K562 (cell line): Measurements from ENCODE around the gene ATAD2B. TPM values are rescaled to one million over a fixed set of nuclear protein-coding genes. Genes with fewer than 3 reads are reported as not detected.

Experiments
- ATAC-seq: fragments of 200-7000 bp; cut with Tn5 transposase; 3 replicates; pipeline ENCODE4 v1.9.1; 2020; ENCODE audit warnings: moderate library complexity
- BruUV-seq: library from RNA; stranded (reverse); fragments of 400-500 nt; replicated peaks from 2 replicates; lab custom pipeline; 2021; lab: Mats Ljungman, UMichigan
- CTCF ChIA-PET: fragments of 300-600 bp; formaldehyde crosslinking; extraction: SDS; loops from one replicate; lab custom pipeline; 2021; ENCODE audit warnings: low intra/inter-chr PET ratio; lab: Yijun Ruan, JAX
- POLR2A ChIA-PET: fragments of 300-600, 350-650 bp; sonication (Branson Sonifier 250); formaldehyde crosslinking; extraction: SDS; loops from one replicate; lab custom pipeline; 2021; ENCODE audit warnings: antibody characterized with exemption, inconsistent platforms; lab: Yijun Ruan, JAX
- DNase-seq, 4 experiments: peaks; one replicate each; pipeline versions ENCODE4 v3.0.0 to v3.0.0-alpha.2; 2011 to 2018; ENCODE audit warnings: low spot score in 3 of 4, mixed read lengths in 3 of 4; ENCODE audit errors: extremely low read depth in 1 of 4
- FAIRE-seq: peaks from 2 replicates; lab custom pipeline; 2011; peaks lifted over from hg19 to GRCh38; lab: Jason Lieb, UNC
- H2AFZ ChIP-seq: 2 replicates; pipeline ENCODE4 v1.6.0; 2011; ENCODE audit warnings: low read depth, low read length, control low read depth, inconsistent platforms
- H3K27ac ChIP-seq: fragments of 200-600 bp; 3 replicates; pipeline ENCODE4 v1.8.0; 2011; ENCODE audit warnings: low read depth, mild to moderate bottlenecking, control low read depth, inconsistent platforms, low read length, moderate library complexity, mixed read lengths; ENCODE audit errors: extremely low read depth
- H3K27me3 ChIP-seq, 2 experiments: fragments of 300-600 bp in 1 of 2; 2 replicates in 1 of 2; 3 replicates in 1 of 2; pipeline versions ENCODE4 v1.6.0 to v1.8.0; 2011; ENCODE audit warnings: inconsistent platforms in 2 of 2, low read length in 2 of 2, mild to moderate bottlenecking in 1 of 2, mixed read lengths in 1 of 2, moderate library complexity in 1 of 2; ENCODE audit not compliant: control insufficient read depth in 2 of 2, insufficient read depth in 2 of 2
- H3K36me3 ChIP-seq: fragments of 300-600 bp; 3 replicates; pipeline ENCODE4 v1.8.0; 2011; ENCODE audit warnings: mild to moderate bottlenecking, low read length, inconsistent platforms; ENCODE audit not compliant: control insufficient read depth, insufficient read depth
- H3K4me1 ChIP-seq, 2 experiments: fragments of 200-600 bp in 1 of 2; replicated peaks in 1 of 2; 2 replicates in 1 of 2; 3 replicates in 1 of 2; pipeline versions ENCODE4 v1.5.1 to v1.8.0; 2011; ENCODE audit warnings: inconsistent platforms in 2 of 2, low read length in 2 of 2, mild to moderate bottlenecking in 1 of 2, mixed read lengths in 1 of 2, moderate library complexity in 1 of 2; ENCODE audit not compliant: control insufficient read depth in 2 of 2, insufficient read depth in 2 of 2
- H3K4me2 ChIP-seq: 2 replicates; pipeline ENCODE4 v1.6.1; 2011; ENCODE audit warnings: low read length, control low read depth, inconsistent platforms, mixed read lengths; ENCODE audit not compliant: insufficient read depth
- H3K4me3 ChIP-seq: fragments of 200-600 bp; sonication (generic), shearing (Covaris generic); 2 replicates; pipeline ENCODE4 v1.5.1; 2016; ENCODE audit warnings: control low read depth, inconsistent platforms
- H3K79me2 ChIP-seq: fragments of 200-600 bp; 3 replicates; pipeline ENCODE4 v1.8.0; 2011; ENCODE audit warnings: low read length, inconsistent platforms; ENCODE audit not compliant: control insufficient read depth, insufficient read depth
- H3K9ac ChIP-seq, 2 experiments: 2 replicates each; pipeline versions ENCODE4 v1.6.0 to v1.6.1; 2011; ENCODE audit warnings: low read depth in 2 of 2, low read length in 2 of 2, control low read depth in 1 of 2, inconsistent platforms in 1 of 2, mild to moderate bottlenecking in 1 of 2, mixed read lengths in 1 of 2; ENCODE audit not compliant: insufficient read depth in 1 of 2
- H3K9me1 ChIP-seq: one replicate; pipeline ENCODE4 v1.6.0; 2011; ENCODE audit warnings: inconsistent platforms, mild to moderate bottlenecking, low read length, moderate library complexity; ENCODE audit not compliant: control insufficient read depth, insufficient read depth
- H3K9me3 ChIP-seq: replicated peaks from 2 replicates; pipeline ENCODE4 v1.5.1; 2011; ENCODE audit warnings: low read depth, low read length, inconsistent platforms; ENCODE audit not compliant: control insufficient read depth, insufficient read depth
- H4K20me1 ChIP-seq: replicated peaks from 2 replicates; pipeline ENCODE4 v1.6.1; 2011; ENCODE audit warnings: low read length, inconsistent platforms, mixed read lengths; ENCODE audit not compliant: control insufficient read depth, insufficient read depth
- ATF7 ChIP-seq: fragments of 450-650 bp; IDR thresholded peaks from 2 replicates; pipeline ENCODE4 v1.7.1; 2014; ENCODE audit warnings: mild to moderate bottlenecking, moderate library complexity
- CXXC5 ChIP-seq: fragments of 250-450 bp; sonication (Bioruptor Pico); IDR thresholded peaks from 2 replicates; pipeline ENCODE4 v1.8.0; 2022; ENCODE audit warnings: inconsistent platforms, mild to moderate bottlenecking, moderate library complexity
- HLTF ChIP-seq: fragments of 450-650 bp; IDR thresholded peaks from 2 replicates; pipeline ENCODE4 v1.6.1; 2016
- MEIS2 ChIP-seq: fragments of 450-650 bp; IDR thresholded peaks from 2 replicates; pipeline ENCODE4 v1.6.1; 2014; ENCODE audit warnings: mild to moderate bottlenecking; ENCODE audit not compliant: partially characterized antibody
- PHF8 ChIP-seq: fragments of 200-600 bp; sonication (generic); IDR thresholded peaks from 2 replicates; pipeline ENCODE4 v1.6.1; 2012; ENCODE audit warnings: mixed run types, mild to moderate bottlenecking, inconsistent platforms, low read length, moderate library complexity, borderline replicate concordance
- PHTF2 ChIP-seq: fragments of 250-450 bp; sonication (Bioruptor Pico); IDR thresholded peaks from 2 replicates; pipeline ENCODE4 v1.5.0; 2021; ENCODE audit warnings: mild to moderate bottlenecking
- RFX1 ChIP-seq: fragments of 450-650 bp; IDR thresholded peaks from 2 replicates; pipeline ENCODE4 v1.6.1; 2016; ENCODE audit warnings: mild to moderate bottlenecking, moderate library complexity
- SIX5 ChIP-seq, 2 experiments: IDR thresholded peaks; 2 replicates each; pipeline ENCODE4 v1.6.1; 2011; ENCODE audit warnings: low read length in 2 of 2, borderline replicate concordance in 1 of 2, low read depth in 1 of 2, mild to moderate bottlenecking in 1 of 2, moderate library complexity in 1 of 2; ENCODE audit not compliant: insufficient read depth in 1 of 2
- SOX6 ChIP-seq: fragments of 450-650 bp; IDR thresholded peaks from 2 replicates; pipeline ENCODE4 v1.6.1; 2014; ENCODE audit warnings: mild to moderate bottlenecking
- TSC22D4 ChIP-seq: fragments of 450-650 bp; IDR thresholded peaks from 2 replicates; pipeline ENCODE4 v1.6.1; 2016; ENCODE audit warnings: missing genetic modification characterization, missing biosample characterization, control low read depth
- ZNF395 ChIP-seq: fragments of 200-800 bp; sonication (Bioruptor generic); IDR thresholded peaks from 2 replicates; pipeline ENCODE4 v1.6.1; 2017; ENCODE audit warnings: missing genetic modification characterization, missing compliant biosample characterization
- ZNF609 ChIP-seq: sonication (generic); formaldehyde crosslinking; IDR thresholded peaks from 2 replicates; pipeline ENCODE4 v1.8.1; 2023; ENCODE audit warnings: missing genetic modification reagents, mild to moderate bottlenecking, borderline replicate concordance
- ZNF740 ChIP-seq, 3 experiments: fragments of 200-800 bp in 1 of 3; sonication (Bioruptor generic) in 1 of 3; sonication (generic) in 1 of 3; formaldehyde crosslinking in 1 of 3; IDR thresholded peaks; 2 replicates each; pipeline versions ENCODE4 v1.6.1 to v1.8.0; 2016 to 2022; ENCODE audit warnings: mild to moderate bottlenecking in 2 of 3, missing compliant biosample characterization in 2 of 3, missing genetic modification characterization in 2 of 3, missing genetic modification reagents in 1 of 3
- ZZZ3 ChIP-seq: fragments of 450-650 bp; IDR thresholded peaks from 2 replicates; pipeline ENCODE4 v1.6.1; 2016; ENCODE audit warnings: antibody characterized with exemption, mild to moderate bottlenecking, moderate library complexity
- WGBS: fragments of 100-300 bp; shearing (Covaris generic); methylation state at CpG from one replicate; pipeline ENCODE4 v1.1.6; 2016; ENCODE audit warnings: low coverage, mixed read lengths; ENCODE audit not compliant: insufficient coverage; ENCODE audit errors: missing lambda C conversion rate; 5-methylcytosine and 5-hydroxymethylcytosine counted together
- in situ Hi-C: fragments of 300-500 bp; cut with MboI; formaldehyde crosslinking; loops from 4 replicates; pipeline ENCODE4 v1.15.0; 2018; ENCODE audit warnings: inconsistent platforms, mixed read lengths
- intact Hi-C: fragments of 100-400 bp; cut with micrococcal nuclease; formaldehyde crosslinking; loops from 2 replicates; pipeline ENCODE4 v1.14.2; 2022
- polyA plus RNA-seq, 8 experiments: library from polyadenylated mRNA; depleted of rRNA in 4 of 8; stranded (reverse) in 5 of 8; unstranded in 3 of 8; fragments of >200 nt; fragmentation: Nextera tagmentation in 2 of 8; fragmentation: Illumina TruSeq in 1 of 8; extraction: Ambion mirVana in 2 of 8; extraction: Trizol in 1 of 8; gene quantifications; 2 replicates each; pipeline versions ENCODE4 v1.2.1 to v1.2.3, GENCODE V29; 2011 to 2014; ENCODE audit warnings: inconsistent platforms in 1 of 8, missing spikeins in 1 of 8
- total RNA-seq, 7 experiments: library from RNA; depleted of rRNA in 6 of 7; stranded (reverse); fragments of >200 nt in 6 of 7; fragmentation: Illumina TruSeq in 2 of 7; extraction: Trizol in 2 of 7; gene quantifications; 2 replicates each; pipeline versions ENCODE4 v1.2.1 to v1.2.3, GENCODE V29; 2011 to 2021; ENCODE audit warnings: low replicate concordance in 1 of 7

ATAD2B gene
- total and polyA plus RNA-seq, 9 of the 15 experiments (the other 6 are each of a cell fraction or from before 2014, with no cell fraction given), result 3.2 to 21.6 (median 11.4) TPM

GRCh38 chr2:23788100-23788499 lies 138.8 kb downstream of the ATAD2B start:
- no peaks in the 10 kb centered on the region for H3K27me3 ChIP-seq
- FAIRE-seq, result no peak
- 0% methylated on average over 1 of the region's 1 CpG for WGBS
- peaks cover 17% of the 10 kb centered on the region; the same call in 2 of the 3 replicates for H3K36me3 ChIP-seq
- no peaks in the 10 kb centered on the region for H3K9me3 ChIP-seq
- H2AFZ ChIP-seq, result no peak overlapping the region
- no peak overlapping the region for H3K9ac ChIP-seq
- H3K4me3 ChIP-seq, result no peak overlapping the region
- CTCF ChIA-PET, result no interaction called here
- no peaks in the 10 kb centered on the region for H3K9me1 ChIP-seq
- 0 out of 3 replicates have a peak overlapping the region, but pooled peaks have one; percentile 7 for H3K27ac ChIP-seq
- ATAC-seq, result peak; percentile 28
- H3K79me2 ChIP-seq, result no peaks in the 10 kb centered on the region
- in situ Hi-C loops (no loop called here), intact Hi-C loops (no loop called here)
- no peaks in the 10 kb centered on the region for H4K20me1 ChIP-seq
- H3K4me2 ChIP-seq, result 0 out of 2 replicates have a peak overlapping the region, but pooled peaks have one; percentile 15
- peak in 1 of 4 experiments; percentile 46 for DNase-seq
- POLR2A ChIA-PET, result interaction anchor here (1.4 kb wide), 1 partner anchor 11 kb away, joined by 3 read pairs; no protein-coding TSS in a partner anchor
- peaks cover 4 to 32% of the 10 kb centered on the region in 2 experiments; a peak in 3 of 5 replicates for H3K4me1 ChIP-seq
- no TSS peak for BruUV-seq
- TF ChIP-seq MEIS2 (peak; percentile 75), SOX6 (peak; percentile 93), TSC22D4 (tag) (no peak), ATF7 (0 out of 2 replicates have a peak, but pooled peaks have one; percentile 27), PHF8 (no peak), ZNF740 (CRISPR knock-in tag; IDR thresholded peaks at IDR 0.05) (no peak), ZNF740 (tag; IDR thresholded peaks at IDR 0.05) (no peak), RFX1 (no peak), SIX5 (IDR thresholded peaks at IDR 0.05; ENCODE audit: borderline replicate concordance in 1 of 2, insufficient read depth in 1 of 2, low read depth in 1 of 2, low read length in 2 of 2) (no peak), ZNF395 (CRISPR knock-in tag) (no peak), ZNF609 (CRISPR knock-in tag) (no peak), HLTF (no peak), PHTF2 (CRISPR knock-in tag) (no peak), CXXC5 (CRISPR knock-in tag) (peak; percentile 45; the same call in 1 of the 2 replicates), ZZZ3 (no peak)
